Measurements from ENCODE around the gene SNAPIN. TPM values are rescaled to one million over a fixed set of nuclear protein-coding genes. Genes with fewer than 3 reads are reported as not detected.

The SNAPIN gene
- polyA plus RNA-seq, 1 donor = 54.5 TPM

Other genes with a start within 250 kb of the SNAPIN start
- gene S100A7A, start 242.2 kb upstream of the SNAPIN start, polyA plus RNA-seq (ENCODE audit: insufficient read length) = not detected
- not detected for gene S100A7, start 198.1 kb upstream of the SNAPIN start, polyA plus RNA-seq (ENCODE audit: insufficient read length)
- 187 TPM for gene S100A6, start 122.7 kb upstream of the SNAPIN start, polyA plus RNA-seq (ENCODE audit: insufficient read length)
- gene S100A5, start 117.8 kb upstream of the SNAPIN start, polyA plus RNA-seq (ENCODE audit: insufficient read length) = not detected
- gene S100A4, start 112.9 kb upstream of the SNAPIN start, polyA plus RNA-seq (ENCODE audit: insufficient read length) = 193 TPM
- gene S100A3, start 109.4 kb upstream of the SNAPIN start, polyA plus RNA-seq (ENCODE audit: insufficient read length) = 1.2 TPM
- gene S100A2, start 92.9 kb upstream of the SNAPIN start, polyA plus RNA-seq (ENCODE audit: insufficient read length) = 2.2 TPM
- 54.7 TPM for gene S100A16, start 45.6 kb upstream of the SNAPIN start, polyA plus RNA-seq (ENCODE audit: insufficient read length)
- gene S100A14, start 42.4 kb upstream of the SNAPIN start, polyA plus RNA-seq (ENCODE audit: insufficient read length) = 1.1 TPM
- 58.5 TPM for gene S100A13, start 31.2 kb upstream of the SNAPIN start, polyA plus RNA-seq (ENCODE audit: insufficient read length)
- 11.6 TPM for gene S100A1, start 30.3 kb upstream of the SNAPIN start, polyA plus RNA-seq (ENCODE audit: insufficient read length)
- gene CHTOP, start 24.6 kb upstream of the SNAPIN start, polyA plus RNA-seq (ENCODE audit: insufficient read length) = 100 TPM
- gene ILF2, start 12.3 kb downstream of the SNAPIN start, polyA plus RNA-seq (ENCODE audit: insufficient read length) = 139 TPM
- 17.2 TPM for gene NPR1, start 20.0 kb downstream of the SNAPIN start, polyA plus RNA-seq (ENCODE audit: insufficient read length)
- 45.5 TPM for gene INTS3, start 69.3 kb downstream of the SNAPIN start, polyA plus RNA-seq (ENCODE audit: insufficient read length)
- gene SLC27A3, start 116.7 kb downstream of the SNAPIN start, polyA plus RNA-seq (ENCODE audit: insufficient read length) = 23.7 TPM